ENCODE data around the gene CPLANE1.

DNA sequence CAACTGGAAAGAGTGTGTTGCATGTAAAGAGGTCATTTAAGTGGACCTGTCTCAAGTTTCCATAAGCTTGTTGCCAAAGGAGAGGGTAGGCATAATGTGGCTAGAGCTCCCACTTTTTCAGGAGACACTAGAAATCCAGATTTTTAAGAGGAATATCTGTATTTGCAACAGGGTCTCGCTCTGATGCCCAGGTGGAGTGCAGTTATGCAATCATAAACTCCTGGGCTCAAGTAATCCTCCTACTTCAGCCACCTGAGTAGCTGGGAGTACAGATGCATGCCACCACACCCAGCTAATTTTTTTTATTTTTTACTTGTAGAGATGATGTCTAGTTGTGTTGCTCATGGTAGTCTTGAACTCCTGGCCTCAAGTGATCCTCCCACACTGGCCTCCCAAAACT lies 189.1 kb downstream of the CPLANE1 start:
- TF ChIP-seq, protein P1, sequence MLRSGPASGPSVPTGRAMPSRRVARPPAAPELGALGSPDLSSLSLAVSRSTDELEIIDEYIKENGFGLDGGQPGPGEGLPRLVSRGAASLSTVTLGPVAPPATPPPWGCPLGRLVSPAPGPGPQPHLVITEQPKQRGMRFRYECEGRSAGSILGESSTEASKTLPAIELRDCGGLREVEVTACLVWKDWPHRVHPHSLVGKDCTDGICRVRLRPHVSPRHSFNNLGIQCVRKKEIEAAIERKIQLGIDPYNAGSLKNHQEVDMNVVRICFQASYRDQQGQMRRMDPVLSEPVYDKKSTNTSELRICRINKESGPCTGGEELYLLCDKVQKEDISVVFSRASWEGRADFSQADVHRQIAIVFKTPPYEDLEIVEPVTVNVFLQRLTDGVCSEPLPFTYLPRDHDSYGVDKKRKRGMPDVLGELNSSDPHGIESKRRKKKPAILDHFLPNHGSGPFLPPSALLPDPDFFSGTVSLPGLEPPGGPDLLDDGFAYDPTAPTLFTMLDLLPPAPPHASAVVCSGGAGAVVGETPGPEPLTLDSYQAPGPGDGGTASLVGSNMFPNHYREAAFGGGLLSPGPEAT (IDR thresholded peaks at IDR 0.05; ENCODE audit: low read depth): no peak
- TF ChIP-seq GABPA (IDR thresholded peaks at IDR 0.05; ENCODE audit: low read depth) (no peak), POLR2A (IDR thresholded peaks at IDR 0.05; ENCODE audit: low read depth, low read length) (no peak), YBX1 (IDR thresholded peaks at IDR 0.05) (no peak), IRF4 (IDR thresholded peaks at IDR 0.05; ENCODE audit: low read depth, low read length) (no peak), SP1 (IDR thresholded peaks at IDR 0.05; ENCODE audit: low read depth, low read length) (no peak)
